Measurements from ENCODE around the gene STAT4. TPM values are rescaled to one million over a fixed set of nuclear protein-coding genes. Genes with fewer than 3 reads are reported as not detected.

The STAT4 gene
- total RNA-seq, 1 experiment from 2014 or later: 0.71 TPM

- TF ChIP-seq EZH2 (IDR thresholded peaks at IDR 0.05; ENCODE audit: borderline replicate concordance, low read depth, low read length, poor library complexity, severe bottlenecking) (no peak), CTCF (conservative IDR thresholded peaks at IDR 0.05; ENCODE audit: low read depth, low read length) (no peak)
- Histone ChIP-seq H3K9me3 (ENCODE audit: low read depth, low read length, poor library complexity, severe bottlenecking) (no peaks in the 10 kb centered on the region), H3K4me3 (ENCODE audit: low read depth, low read length, poor library complexity, severe bottlenecking) (no peak overlapping the region), H3K36me3 (ENCODE audit: insufficient read depth, low read length, poor library complexity, severe bottlenecking) (no peaks in the 10 kb centered on the region), H3K27ac (ENCODE audit: low read depth, low read length, poor library complexity, severe bottlenecking) (no peak overlapping the region), H3K27me3 (replicated peaks; ENCODE audit: insufficient read depth, low read depth, low read length, poor library complexity) (no peaks in the 10 kb centered on the region), H3K4me1 (ENCODE audit: insufficient read depth, low read length, poor library complexity, severe bottlenecking) (peaks cover 6% of the 10 kb centered on the region)
- no peak for DNase-seq (ENCODE audit: low spot score)
- intact Hi-C loops (cut with micrococcal nuclease; ENCODE audit: unreplicated experiment): no loop called here
- CTCF ChIA-PET: no interaction called here
- no TSS peak for BruUV-seq (replicated peaks)
- POLR2A ChIA-PET (ENCODE audit: low non-redundant PET): no interaction called here
Observed at GRCh38 chr2:191176305-191176704, 25.5 kb upstream of the STAT4 start.

- POLR2A ChIA-PET (ENCODE audit: low non-redundant PET): no interaction called here
- peaks cover 14% of the 10 kb centered on the region for H3K4me1 ChIP-seq (ENCODE audit: insufficient read depth, low read length, poor library complexity, severe bottlenecking)
- H3K27ac ChIP-seq (ENCODE audit: low read depth, low read length, poor library complexity, severe bottlenecking): no peak overlapping the region
- DNase-seq (ENCODE audit: low spot score): no peak
- H3K9me3 ChIP-seq (ENCODE audit: low read depth, low read length, poor library complexity, severe bottlenecking): no peaks in the 10 kb centered on the region
- no TSS peak for BruUV-seq (replicated peaks)
- no peaks in the 10 kb centered on the region for H3K36me3 ChIP-seq (ENCODE audit: insufficient read depth, low read length, poor library complexity, severe bottlenecking)
- no peaks in the 10 kb centered on the region for H3K27me3 ChIP-seq (replicated peaks; ENCODE audit: insufficient read depth, low read depth, low read length, poor library complexity)
- intact Hi-C loops (cut with micrococcal nuclease; ENCODE audit: unreplicated experiment): no loop called here
- no peak for TF ChIP-seq CTCF (conservative IDR thresholded peaks at IDR 0.05; ENCODE audit: low read depth, low read length)
- TF ChIP-seq EZH2 (IDR thresholded peaks at IDR 0.05; ENCODE audit: borderline replicate concordance, low read depth, low read length, poor library complexity, severe bottlenecking): no peak
- CTCF ChIA-PET: no interaction called here
- no peak overlapping the region for H3K4me3 ChIP-seq (ENCODE audit: low read depth, low read length, poor library complexity, severe bottlenecking)
Observed at GRCh38 chr2:191174442-191174841, 23.6 kb upstream of the STAT4 start.

DNA sequence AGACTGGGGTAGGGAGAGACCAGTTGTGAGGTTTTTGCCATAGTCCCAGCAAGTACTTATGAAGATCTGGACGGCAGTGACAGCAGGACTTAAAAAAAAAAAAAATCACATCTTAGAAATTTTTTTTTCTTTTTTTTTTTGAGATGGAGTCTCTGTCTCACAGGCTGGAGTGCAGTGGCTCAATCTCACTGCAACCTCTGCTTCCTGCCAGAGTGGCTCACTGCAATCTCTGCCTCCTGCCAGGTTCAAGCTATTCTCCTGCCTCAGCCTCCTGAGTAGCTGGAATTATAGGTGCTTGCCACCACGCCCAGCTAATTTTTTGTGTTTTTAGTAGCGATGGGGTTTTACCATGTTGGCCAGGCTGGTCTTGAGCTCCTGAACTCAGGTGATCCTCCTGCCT is 22.4 kb upstream of the STAT4 start:
- Histone ChIP-seq H3K36me3 (ENCODE audit: insufficient read depth, low read length, poor library complexity, severe bottlenecking) (no peaks in the 10 kb centered on the region), H3K27ac (ENCODE audit: low read depth, low read length, poor library complexity, severe bottlenecking) (no peak overlapping the region), H3K9me3 (ENCODE audit: low read depth, low read length, poor library complexity, severe bottlenecking) (no peaks in the 10 kb centered on the region), H3K4me1 (ENCODE audit: insufficient read depth, low read length, poor library complexity, severe bottlenecking) (peaks cover 14% of the 10 kb centered on the region), H3K27me3 (replicated peaks; ENCODE audit: insufficient read depth, low read depth, low read length, poor library complexity) (no peaks in the 10 kb centered on the region), H3K4me3 (ENCODE audit: low read depth, low read length, poor library complexity, severe bottlenecking) (no peak overlapping the region)
- CTCF ChIA-PET: no interaction called here
- no peak for DNase-seq (ENCODE audit: low spot score)
- POLR2A ChIA-PET (ENCODE audit: low non-redundant PET): no interaction called here
- no peak for TF ChIP-seq CTCF (conservative IDR thresholded peaks at IDR 0.05; ENCODE audit: low read depth, low read length)
- no peak for TF ChIP-seq EZH2 (IDR thresholded peaks at IDR 0.05; ENCODE audit: borderline replicate concordance, low read depth, low read length, poor library complexity, severe bottlenecking)
- intact Hi-C loops (cut with micrococcal nuclease; ENCODE audit: unreplicated experiment): no loop called here
- no TSS peak for BruUV-seq (replicated peaks)

All from A673 (cell line).